ENCODE results near the gene CYP11A1.

DNA sequence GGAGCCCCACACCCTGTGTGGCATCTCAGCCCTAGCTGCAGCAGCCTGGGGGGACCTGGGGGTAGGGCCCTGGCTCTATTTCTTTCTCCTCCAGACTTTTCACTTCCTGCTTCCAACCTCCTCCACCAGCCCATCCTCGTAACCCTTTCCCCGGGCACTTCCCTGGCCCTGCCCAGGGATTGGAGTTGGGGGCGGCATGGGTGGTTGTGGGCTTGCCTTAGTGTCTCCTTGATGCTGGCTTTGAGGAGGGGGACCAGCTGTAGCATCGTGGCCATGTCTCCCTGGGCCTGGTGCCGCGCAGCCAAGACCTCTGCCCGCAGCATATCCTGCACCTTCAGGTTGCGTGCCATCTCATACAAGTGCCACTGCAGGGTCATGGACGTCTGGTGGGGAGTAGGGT, 28.1 kb downstream of the CYP11A1 start:
- TF ChIP-seq CTCF (IDR thresholded peaks at IDR 0.05; ENCODE audit: insufficient read depth, low read depth, low read length) = no peak
- no peak for TF ChIP-seq EZH2 (IDR thresholded peaks at IDR 0.05; ENCODE audit: insufficient read depth, low read length)
